H1 (cell line): ENCODE results near the gene EIF4EBP2. TPM values are rescaled to one million over a fixed set of nuclear protein-coding genes. Genes with fewer than 3 reads are reported as not detected.

Experiments
- CTCF ChIA-PET: fragments of 300-600 bp; sonication (Branson Sonifier 250); formaldehyde crosslinking; loops from one replicate; lab custom pipeline; 2021; ENCODE audit not compliant: partially characterized antibody; lab: Charles Lee
- POLR2A ChIA-PET: fragments of 300-600 bp; sonication (Branson Sonifier 250); formaldehyde crosslinking; loops from one replicate; lab custom pipeline; 2021; ENCODE audit warnings: inconsistent platforms; ENCODE audit not compliant: partially characterized antibody; lab: Charles Lee
- DNase-seq, 2 experiments: peaks; one replicate each; pipeline versions ENCODE4 v3.0.0 to v3.0.0-alpha.2; 2010 to 2022; ENCODE audit warnings: low spot score in 2 of 2, low read depth in 1 of 2, mixed read lengths in 1 of 2
- FAIRE-seq: peaks from 2 replicates; lab custom pipeline; 2011; peaks lifted over from hg19 to GRCh38; lab: Jason Lieb, UNC
- H2AFZ ChIP-seq: 2 replicates; pipeline ENCODE4 v1.8.1; 2012; ENCODE audit warnings: low read length, inconsistent platforms
- H2AK5ac ChIP-seq: 2 replicates; pipeline ENCODE4 v1.6.1; 2013; ENCODE audit warnings: low read depth, low read length
- H2BK120ac ChIP-seq: replicated peaks from 2 replicates; pipeline ENCODE3; 2013; ENCODE audit warnings: low read depth, low read length, inconsistent platforms
- H2BK12ac ChIP-seq: 2 replicates; pipeline ENCODE4 v1.6.1; 2013; ENCODE audit warnings: low read depth, low read length
- H2BK15ac ChIP-seq: 2 replicates; pipeline ENCODE4 v1.6.1; 2013; ENCODE audit warnings: low read length
- H2BK20ac ChIP-seq: 2 replicates; pipeline ENCODE4 v1.6.1; 2013; ENCODE audit warnings: low read length
- H2BK5ac ChIP-seq: 2 replicates; pipeline ENCODE4 v1.6.1; 2013; ENCODE audit warnings: low read depth, low read length
- H3K14ac ChIP-seq: 2 replicates; pipeline ENCODE4 v1.6.1; 2013; ENCODE audit warnings: inconsistent platforms; ENCODE audit not compliant: insufficient read length
- H3K18ac ChIP-seq: 2 replicates; pipeline ENCODE4 v1.6.1; 2013; ENCODE audit warnings: low read length; ENCODE audit errors: extremely low read depth
- H3K23ac ChIP-seq: 2 replicates; pipeline ENCODE4 v1.6.1; 2013; ENCODE audit warnings: inconsistent platforms; ENCODE audit not compliant: insufficient read length
- H3K23me2 ChIP-seq: 2 replicates; pipeline ENCODE4 v1.6.1; 2013; ENCODE audit warnings: low read depth, low read length
- H3K27ac ChIP-seq: 2 replicates; pipeline ENCODE4 v1.6.1; 2011; ENCODE audit warnings: low read depth, low read length, inconsistent platforms
- H3K27me3 ChIP-seq, 4 experiments: replicated peaks in 1 of 4; 1 replicate in 1 of 4; 2 replicates in 3 of 4; pipeline versions ENCODE4 v1.6.1 to v1.8.1; 2011 to 2013; ENCODE audit warnings: low read length in 3 of 4, mild to moderate bottlenecking in 3 of 4, inconsistent platforms in 2 of 4, mixed read lengths in 2 of 4, moderate library complexity in 1 of 4; ENCODE audit not compliant: control insufficient read depth in 3 of 4, insufficient read depth in 3 of 4; ENCODE audit errors: extremely low read depth in 1 of 4
- H3K36me3 ChIP-seq, 4 experiments: 2 replicates each; pipeline versions ENCODE4 v1.6.1 to v1.8.1; 2011 to 2013; ENCODE audit warnings: mild to moderate bottlenecking in 4 of 4, low read length in 3 of 4, moderate library complexity in 2 of 4, control low read depth in 1 of 4, inconsistent platforms in 1 of 4; ENCODE audit not compliant: insufficient read depth in 4 of 4, control insufficient read depth in 2 of 4
- H3K4ac ChIP-seq: replicated peaks from 2 replicates; pipeline ENCODE3; 2013; ENCODE audit warnings: low read length, low read depth, mixed read lengths, inconsistent platforms; ENCODE audit not compliant: insufficient read length
- H3K4me1 ChIP-seq, 4 experiments: replicated peaks in 1 of 4; 1 replicate in 1 of 4; 2 replicates in 3 of 4; pipeline versions ENCODE4 v1.6.1 to v1.8.1; 2011 to 2013; ENCODE audit warnings: low read length in 3 of 4, inconsistent platforms in 2 of 4, mixed read lengths in 1 of 4; ENCODE audit not compliant: insufficient read depth in 4 of 4, control insufficient read depth in 3 of 4
- H3K4me2 ChIP-seq, 2 experiments: 2 replicates each; pipeline versions ENCODE4 v1.6.1 to v1.8.1; 2011 to 2013; ENCODE audit warnings: low read depth in 2 of 2, low read length in 2 of 2, control low read depth in 1 of 2, inconsistent platforms in 1 of 2, mild to moderate bottlenecking in 1 of 2; ENCODE audit not compliant: insufficient read depth in 1 of 2
- H3K4me3 ChIP-seq, 4 experiments: fragments of 200-600, 300-600 bp in 1 of 4; sonication (generic), shearing (Covaris generic), sonication (Bioruptor Twin) in 1 of 4; 2 replicates each; pipeline versions ENCODE4 v1.5.1 to v1.8.1; 2011 to 2016; ENCODE audit warnings: low read length in 4 of 4, low read depth in 3 of 4, control low read depth in 2 of 4, inconsistent platforms in 2 of 4, mild to moderate bottlenecking in 2 of 4, mixed read lengths in 1 of 4, moderate library complexity in 1 of 4; ENCODE audit not compliant: insufficient read depth in 2 of 4; ENCODE audit errors: extremely low read depth in 1 of 4
- H3K56ac ChIP-seq: replicated peaks from 2 replicates; pipeline ENCODE3; 2013; ENCODE audit warnings: low read depth, mild to moderate bottlenecking, mixed read lengths, low read length, inconsistent platforms; ENCODE audit not compliant: insufficient read length
- H3K79me1 ChIP-seq: 2 replicates; pipeline ENCODE4 v1.6.1; 2013; ENCODE audit warnings: low read depth, low read length, control low read depth
- H3K79me2 ChIP-seq, 2 experiments: 2 replicates each; pipeline versions ENCODE4 v1.6.1 to v1.8.1; 2012 to 2013; ENCODE audit warnings: low read length in 2 of 2, mild to moderate bottlenecking in 2 of 2, inconsistent platforms in 1 of 2; ENCODE audit not compliant: insufficient read depth in 2 of 2, control insufficient read depth in 1 of 2
- H3K9ac ChIP-seq, 4 experiments: replicated peaks in 1 of 4; 1 replicate in 1 of 4; 2 replicates in 3 of 4; pipeline versions ENCODE4 v1.6.1 to v1.8.1; 2011 to 2013; ENCODE audit warnings: low read depth in 3 of 4, low read length in 3 of 4, control low read depth in 2 of 4, mild to moderate bottlenecking in 2 of 4, moderate library complexity in 2 of 4, inconsistent platforms in 1 of 4; ENCODE audit errors: extremely low read depth in 1 of 4
- H3K9me3 ChIP-seq, 2 experiments: 2 replicates each; pipeline versions ENCODE4 v1.6.1 to v1.8.1; 2012 to 2013; ENCODE audit warnings: mild to moderate bottlenecking in 2 of 2, moderate library complexity in 2 of 2, control low read depth in 1 of 2, inconsistent platforms in 1 of 2, low read depth in 1 of 2, low read length in 1 of 2, mixed read lengths in 1 of 2; ENCODE audit not compliant: insufficient read depth in 2 of 2
- H4K20me1 ChIP-seq, 2 experiments: replicated peaks in 1 of 2; 2 replicates each; pipeline versions ENCODE3 to v1.8.1; 2011 to 2013; ENCODE audit warnings: inconsistent platforms in 2 of 2, low read length in 2 of 2, mild to moderate bottlenecking in 1 of 2; ENCODE audit not compliant: insufficient read depth in 2 of 2, control insufficient read depth in 1 of 2
- H4K5ac ChIP-seq: 2 replicates; pipeline ENCODE4 v1.6.1; 2013; ENCODE audit warnings: low read length, low read depth, mixed read lengths, inconsistent platforms; ENCODE audit not compliant: insufficient read length
- H4K8ac ChIP-seq: 2 replicates; pipeline ENCODE4 v1.8.0; 2013; ENCODE audit warnings: mild to moderate bottlenecking, moderate library complexity, low read length, inconsistent platforms; ENCODE audit not compliant: insufficient read depth; ENCODE audit errors: extremely low read depth
- H4K91ac ChIP-seq: replicated peaks from 2 replicates; pipeline ENCODE3; 2013; ENCODE audit warnings: low read length, mixed read lengths, inconsistent platforms; ENCODE audit not compliant: insufficient read length
- CBX5 ChIP-seq: fragments of 300-800, 300-1000 bp; sonication (generic); IDR thresholded peaks from 2 replicates; pipeline ENCODE4 v1.7.1; 2016; ENCODE audit warnings: antibody characterized with exemption, low read length, low read depth
- EGR1 ChIP-seq: IDR thresholded peaks from 2 replicates; pipeline ENCODE4 v1.6.1; 2011; ENCODE audit warnings: low read depth, low read length, borderline replicate concordance
- GABPA ChIP-seq: IDR thresholded peaks from 2 replicates; pipeline ENCODE4 v1.6.1; 2011; ENCODE audit warnings: mild to moderate bottlenecking, low read length, moderate library complexity, borderline replicate concordance; ENCODE audit not compliant: insufficient read depth
- HDAC2 ChIP-seq, 2 experiments: fragments of 300-600 bp in 1 of 2; sonication (generic) in 1 of 2; IDR thresholded peaks; 2 replicates each; pipeline ENCODE4 v1.6.1; 2011 to 2012; ENCODE audit warnings: low read depth in 2 of 2, low read length in 2 of 2, mild to moderate bottlenecking in 2 of 2, moderate library complexity in 2 of 2, borderline replicate concordance in 1 of 2, inconsistent platforms in 1 of 2
- JUN ChIP-seq: IDR thresholded peaks from 2 replicates; pipeline ENCODE4 v1.6.1; 2011; ENCODE audit warnings: low read depth, mild to moderate bottlenecking, improper control_type of control experiment, low read length
- MAFK ChIP-seq: IDR thresholded peaks from 2 replicates; pipeline ENCODE4 v1.6.1; 2012; ENCODE audit warnings: low read depth, mild to moderate bottlenecking, improper control_type of control experiment, low read length
- POU5F1 ChIP-seq: IDR thresholded peaks from 2 replicates; pipeline ENCODE4 v1.6.1; 2011; ENCODE audit warnings: low read depth, mild to moderate bottlenecking, low read length, moderate library complexity
- SAP30 ChIP-seq: fragments of 300-600 bp; sonication (generic); IDR thresholded peaks from 2 replicates; pipeline ENCODE4 v1.7.1; 2012; ENCODE audit warnings: low read length, moderate library complexity, mild to moderate bottlenecking, inconsistent platforms; ENCODE audit not compliant: insufficient read depth, insufficient replicate concordance
- SIX5 ChIP-seq: IDR thresholded peaks from 2 replicates; pipeline ENCODE4 v1.6.1; 2011; ENCODE audit warnings: mild to moderate bottlenecking, low read depth, low read length
- SUZ12 ChIP-seq: fragments of 200-600 bp; sonication (generic); IDR thresholded peaks from 2 replicates; pipeline ENCODE4 v1.6.1; 2012; ENCODE audit warnings: mild to moderate bottlenecking, inconsistent platforms, low read length, moderate library complexity, mixed read lengths
- TAF7 ChIP-seq: optimal IDR thresholded peaks from 2 replicates; pipeline ENCODE3; 2011; ENCODE audit warnings: low read depth, mild to moderate bottlenecking, inconsistent platforms, low read length, moderate library complexity, borderline replicate concordance
- TEAD4 ChIP-seq: IDR thresholded peaks from 2 replicates; pipeline ENCODE4 v1.6.1; 2012; ENCODE audit warnings: low read depth, low read length, inconsistent platforms, mixed read lengths
- WGBS, 2 experiments: shearing (Covaris generic) in 1 of 2; methylation state at CpG; one replicate each; pipeline versions ENCODE4 v1.1.6 to v1.1.7; 2013 to 2015; ENCODE audit warnings: low lambda C conversion rate in 2 of 2, mixed read lengths in 2 of 2, inconsistent platforms in 1 of 2, low coverage in 1 of 2, missing lambda C conversion rate in 1 of 2; ENCODE audit not compliant: insufficient replicate concordance in 2 of 2, insufficient coverage in 1 of 2, insufficient read length in 1 of 2; ENCODE audit errors: extremely low coverage in 1 of 2, missing lambda C conversion rate in 1 of 2; 5-methylcytosine and 5-hydroxymethylcytosine counted together
- polyA plus RNA-seq, 7 experiments: library from polyadenylated mRNA; depleted of rRNA in 3 of 7; stranded (reverse) in 5 of 7; unstranded in 2 of 7; fragments of >200 nt in 5 of 7; fragments of 200-250 nt in 2 of 7; gene quantifications; 1 replicate in 5 of 7; 2 replicates in 1 of 7; 4 replicates in 1 of 7; pipeline versions ENCODE4 v1.2.1 to v1.2.3, GENCODE V29; 2011 to 2013; ENCODE audit warnings: missing spikeins in 2 of 7, mixed read lengths in 2 of 7
- total RNA-seq: library from RNA; stranded (reverse); fragmentation: NEBNext Ultra II Directional; extraction: Animal tissue kit (Norgen Biotek cat#: 25700); gene quantifications from 2 replicates; pipeline ENCODE4 v1.2.1, GENCODE V29; 2021

EIF4EBP2 gene
- total and polyA plus RNA-seq, 2 of the 8 experiments (the other 6 are each of a cell fraction or from before 2014, with no cell fraction given) = 55.3 to 144 TPM

DNA sequence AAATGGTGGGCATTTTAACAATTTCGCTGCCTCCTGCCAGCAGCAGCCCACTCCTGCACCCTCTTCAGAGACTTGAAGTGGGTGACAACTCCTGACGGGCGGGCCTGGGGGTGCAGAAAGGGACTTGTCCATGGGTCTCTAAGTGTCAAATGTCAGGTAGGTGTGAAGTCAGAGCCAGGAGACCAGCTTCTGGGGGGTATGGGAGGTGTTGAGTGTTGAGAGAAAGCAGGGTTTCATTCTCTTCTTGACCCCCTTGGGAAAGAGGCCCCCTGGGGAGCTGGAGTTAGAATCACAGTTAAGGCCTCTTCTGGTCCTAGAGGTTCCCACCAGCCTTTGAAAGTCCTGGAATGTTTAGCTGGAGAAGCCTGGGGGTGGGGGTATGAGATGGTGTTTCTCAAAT is 63.0 kb downstream of the EIF4EBP2 start:
- Histone ChIP-seq H2AFZ (no peak overlapping the region), H2BK12ac (no peak overlapping the region), H3K18ac (no peak overlapping the region), H3K27me3 (no peaks in the 10 kb centered on the region; a peak in 1 of 7 replicates), H3K4ac (no peak overlapping the region), H4K91ac (no peak overlapping the region), H2AK5ac (no peak overlapping the region), H3K4me1 (no peaks in the 10 kb centered on the region; a peak in 1 of 7 replicates), H3K27ac (no peak overlapping the region), H3K79me1 (no peaks in the 10 kb centered on the region), H2BK5ac (no peak overlapping the region), H2BK15ac (no peak overlapping the region), H2BK20ac (no peak overlapping the region), H3K56ac (no peak overlapping the region), H3K23me2 (no peaks in the 10 kb centered on the region), H3K9ac (no peak overlapping the region), H2BK120ac (no peak overlapping the region), H3K14ac (no peak overlapping the region), H3K36me3 (no peaks in the 10 kb centered on the region), H4K5ac (no peak overlapping the region), H3K79me2 (no peaks in the 10 kb centered on the region), H3K9me3 (no peaks in the 10 kb centered on the region), H3K4me2 (no peak overlapping the region), H4K20me1 (no peaks in the 10 kb centered on the region), H3K23ac (no peak overlapping the region), H4K8ac (no peak overlapping the region), H3K4me3 (no peak overlapping the region)
- TF ChIP-seq GABPA = no peak
- no peak for TF ChIP-seq HDAC2 (IDR thresholded peaks at IDR 0.05; ENCODE audit: borderline replicate concordance in 1 of 2, low read depth in 2 of 2, low read length in 2 of 2)
- no peak for TF ChIP-seq MAFK
- TF ChIP-seq JUN = no peak
- TF ChIP-seq CBX5 = no peak
- TF ChIP-seq EGR1 = no peak
- no peak for TF ChIP-seq SIX5
- no peak for TF ChIP-seq SAP30
- TF ChIP-seq SUZ12 = no peak
- no peak for TF ChIP-seq TEAD4
- TF ChIP-seq POU5F1 = no peak
- no peak for TF ChIP-seq TAF7
- DNase-seq (no peak), FAIRE-seq (no peak)
- ChIA-PET POLR2A (interaction anchor here (1.0 to 1.6 kb wide), 2 partner anchors 9 to 10 kb away, joined by 4 read pairs; no protein-coding TSS in a partner anchor), CTCF (interaction anchor here (0.7 to 43.0 kb wide), 9 partner anchors 10 to 88 kb away, joined by 3 to 908 read pairs (median 4); no protein-coding TSS in a partner anchor)
- 88% methylated on average over 3 of the region's 3 CpGs; no CpG with 5 or more reads in 1 of the 2 experiments for WGBS, 2 experiments
